ENCODE data around the gene IGSF21. TPM values are rescaled to one million over a fixed set of nuclear protein-coding genes. Genes with fewer than 3 reads are reported as not detected.

Gene IGSF21
- polyA plus RNA-seq, 3 donors, result not detected

GRCh38 chr1:18148461-18148860, 40.9 kb downstream of the IGSF21 start:
- Histone ChIP-seq H3K4me3 (replicated peaks in 1 of 3; ENCODE audit: low read depth in 2 of 3, low read length in 3 of 3) (no peak overlapping the region), H3K27ac (ENCODE audit: low read depth in 1 of 2, low read length in 2 of 2) (no peak overlapping the region), H3K27me3 (ENCODE audit: control insufficient read depth in 2 of 2, insufficient read depth in 2 of 2, low read length in 2 of 2) (no peaks in the 10 kb centered on the region), H3K9ac (ENCODE audit: insufficient read depth, low read length, poor library complexity, severe bottlenecking) (no peak overlapping the region), H3K36me3 (replicated peaks in 1 of 2; ENCODE audit: control insufficient read depth in 1 of 2, insufficient read depth in 2 of 2, low read length in 2 of 2) (no peaks in the 10 kb centered on the region), H2AFZ (ENCODE audit: insufficient read depth, low read depth, low read length, poor library complexity, severe bottlenecking) (no peak overlapping the region), H3K79me2 (ENCODE audit: insufficient read depth, low read length) (no peaks in the 10 kb centered on the region), H4K20me1 (ENCODE audit: insufficient read depth, low read length) (no peaks in the 10 kb centered on the region), H3K9me3 (replicated peaks in 1 of 2; ENCODE audit: control insufficient read depth in 1 of 2, insufficient read depth in 1 of 2, low read length in 2 of 2) (no peaks in the 10 kb centered on the region), H3K4me1 (ENCODE audit: control insufficient read depth in 1 of 2, insufficient read depth in 2 of 2, low read length in 2 of 2) (no peaks in the 10 kb centered on the region), H3K4me2 (replicated peaks; ENCODE audit: extremely low read depth, low read length, poor library complexity, severe bottlenecking) (no peak overlapping the region)
- no peak overlapping the region for H3K27ac Mint-ChIP-seq
- H3K27me3 Mint-ChIP-seq (ENCODE audit: low read depth in 3 of 3), result peaks cover 1 to 9% (median 2%) of the 10 kb centered on the region in 3 donors
- TF ChIP-seq CTCF (IDR thresholded peaks at IDR 0.05), result no peak
- H3K4me3 Mint-ChIP-seq, result no peak overlapping the region
- H3K36me3 Mint-ChIP-seq, result no peaks in the 10 kb centered on the region
- DNase-seq, result no peak
- H3K9me3 Mint-ChIP-seq, result peaks cover 0 to 2% (median 0%) of the 10 kb centered on the region in 7 donors
- intact Hi-C loops (cut with micrococcal nuclease), result no loop called here
- no peaks in the 10 kb centered on the region for H3K4me1 Mint-ChIP-seq
- WGBS (ENCODE audit: insufficient coverage), result 87% methylated on average over 3 of the region's 5 CpGs

GRCh38 chr1:18149027-18149641, 41.5 kb downstream of the IGSF21 start:
- H4K20me1 ChIP-seq (ENCODE audit: insufficient read depth, low read length), result no peaks in the 10 kb centered on the region
- no peaks in the 10 kb centered on the region for H3K4me1 ChIP-seq (ENCODE audit: control insufficient read depth in 1 of 2, insufficient read depth in 2 of 2, low read length in 2 of 2)
- H3K9me3 ChIP-seq (replicated peaks in 1 of 2; ENCODE audit: control insufficient read depth in 1 of 2, insufficient read depth in 1 of 2, low read length in 2 of 2), result no peaks in the 10 kb centered on the region
- no peak overlapping the region for H3K27ac Mint-ChIP-seq
- intact Hi-C loops (cut with micrococcal nuclease), result no loop called here
- no peak overlapping the region for H3K4me3 ChIP-seq (replicated peaks in 1 of 3; ENCODE audit: low read depth in 2 of 3, low read length in 3 of 3)
- H3K4me2 ChIP-seq (replicated peaks; ENCODE audit: extremely low read depth, low read length, poor library complexity, severe bottlenecking), result no peak overlapping the region
- no peaks in the 10 kb centered on the region for H3K27me3 ChIP-seq (ENCODE audit: control insufficient read depth in 2 of 2, insufficient read depth in 2 of 2, low read length in 2 of 2)
- H3K27ac ChIP-seq (ENCODE audit: low read depth in 1 of 2, low read length in 2 of 2), result no peak overlapping the region
- WGBS (ENCODE audit: insufficient coverage), result 83% methylated on average over 19 of the region's 19 CpGs
- H3K9ac ChIP-seq (ENCODE audit: insufficient read depth, low read length, poor library complexity, severe bottlenecking), result no peak overlapping the region
- H3K4me3 Mint-ChIP-seq, result no peak overlapping the region
- H2AFZ ChIP-seq (ENCODE audit: insufficient read depth, low read depth, low read length, poor library complexity, severe bottlenecking), result no peak overlapping the region
- no peak for TF ChIP-seq CTCF (IDR thresholded peaks at IDR 0.05)
- no peaks in the 10 kb centered on the region for H3K36me3 ChIP-seq (replicated peaks in 1 of 2; ENCODE audit: control insufficient read depth in 1 of 2, insufficient read depth in 2 of 2, low read length in 2 of 2)
- peaks cover 0 to 2% (median 0%) of the 10 kb centered on the region in 7 donors for H3K9me3 Mint-ChIP-seq
- peaks cover 1 to 9% (median 2%) of the 10 kb centered on the region in 3 donors for H3K27me3 Mint-ChIP-seq (ENCODE audit: low read depth in 3 of 3)
- no peaks in the 10 kb centered on the region for H3K36me3 Mint-ChIP-seq
- H3K79me2 ChIP-seq (ENCODE audit: insufficient read depth, low read length), result no peaks in the 10 kb centered on the region
- no peak for DNase-seq
- no peaks in the 10 kb centered on the region for H3K4me1 Mint-ChIP-seq
